Mesenchymal stem cell (in vitro differentiated cells and primary cell): ENCODE results near the gene PLA1A.

Experiments used
- DNase-seq: peaks from one replicate; pipeline ENCODE4 v3.0.0-alpha.2; 2013
- H2AFZ ChIP-seq: one replicate; pipeline ENCODE4 v1.6.1; 2013; ENCODE audit warnings: low read depth, mild to moderate bottlenecking, control low read depth, inconsistent platforms, low read length, moderate library complexity
- H2AK5ac ChIP-seq: 2 replicates; pipeline ENCODE4 v1.6.1; 2013; ENCODE audit warnings: low read length, moderate library complexity, mild to moderate bottlenecking, inconsistent platforms; ENCODE audit not compliant: severe bottlenecking
- H2BK120ac ChIP-seq: one replicate; pipeline ENCODE4 v1.6.1; 2013; ENCODE audit warnings: low read depth, mild to moderate bottlenecking, inconsistent platforms, low read length, moderate library complexity
- H2BK12ac ChIP-seq, 2 experiments: one replicate each; pipeline ENCODE4 v1.6.1; 2013; ENCODE audit warnings: inconsistent platforms in 2 of 2, low read length in 2 of 2, mild to moderate bottlenecking in 2 of 2, moderate library complexity in 2 of 2, control low read depth in 1 of 2
- H2BK15ac ChIP-seq: one replicate; pipeline ENCODE4 v1.6.1; 2013; ENCODE audit warnings: mild to moderate bottlenecking, low read depth, inconsistent platforms; ENCODE audit not compliant: poor library complexity, severe bottlenecking
- H2BK5ac ChIP-seq: 2 replicates; pipeline ENCODE4 v1.6.1; 2013; ENCODE audit warnings: low read depth, mild to moderate bottlenecking, low read length, control low read depth, inconsistent platforms; ENCODE audit not compliant: poor library complexity, severe bottlenecking
- H3K14ac ChIP-seq, 2 experiments: one replicate each; pipeline ENCODE4 v1.6.1; 2013; ENCODE audit warnings: inconsistent platforms in 2 of 2, low read length in 2 of 2, control low read depth in 1 of 2, mild to moderate bottlenecking in 1 of 2, moderate library complexity in 1 of 2
- H3K18ac ChIP-seq, 2 experiments: one replicate each; pipeline ENCODE4 v1.6.1; 2013; ENCODE audit warnings: inconsistent platforms in 2 of 2, low read length in 2 of 2, control low read depth in 1 of 2, low read depth in 1 of 2, mild to moderate bottlenecking in 1 of 2
- H3K23ac ChIP-seq, 2 experiments: one replicate each; pipeline ENCODE4 v1.6.1; 2013; ENCODE audit warnings: inconsistent platforms in 2 of 2, low read length in 2 of 2, mild to moderate bottlenecking in 2 of 2, moderate library complexity in 2 of 2, control low read depth in 1 of 2
- H3K27ac ChIP-seq: 2 replicates; pipeline ENCODE4 v1.5.1; 2013; ENCODE audit warnings: mild to moderate bottlenecking, moderate library complexity, low read length, control low read depth, inconsistent platforms; ENCODE audit not compliant: poor library complexity, severe bottlenecking
- H3K27me3 ChIP-seq, 2 experiments: 2 replicates each; pipeline versions ENCODE4 v1.6.1 to v1.7.0; 2013; ENCODE audit warnings: low read length in 2 of 2, mild to moderate bottlenecking in 2 of 2, moderate library complexity in 2 of 2, control low read depth in 1 of 2, inconsistent platforms in 1 of 2; ENCODE audit not compliant: control insufficient read depth in 1 of 2, insufficient read depth in 1 of 2
- H3K36me3 ChIP-seq, 2 experiments: 2 replicates each; pipeline versions ENCODE4 v1.6.1 to v1.7.0; 2013; ENCODE audit warnings: low read length in 2 of 2, control low read depth in 1 of 2, inconsistent platforms in 1 of 2, low read depth in 1 of 2, mild to moderate bottlenecking in 1 of 2; ENCODE audit not compliant: insufficient read depth in 2 of 2, control insufficient read depth in 1 of 2
- H3K4ac ChIP-seq, 2 experiments: one replicate each; pipeline ENCODE4 v1.6.1; 2013; ENCODE audit warnings: inconsistent platforms in 2 of 2, low read length in 2 of 2, mild to moderate bottlenecking in 2 of 2, moderate library complexity in 2 of 2, control low read depth in 1 of 2, low read depth in 1 of 2
- H3K4me1 ChIP-seq: 2 replicates; pipeline ENCODE4 v1.6.1; 2013; ENCODE audit warnings: low read depth, low read length, control low read depth; ENCODE audit not compliant: control insufficient read depth, insufficient read depth
- H3K4me2 ChIP-seq: 2 replicates; pipeline ENCODE4 v1.6.1; 2013; ENCODE audit warnings: low read length, mild to moderate bottlenecking, inconsistent platforms; ENCODE audit not compliant: poor library complexity, severe bottlenecking
- H3K4me3 ChIP-seq, 2 experiments: 2 replicates each; pipeline versions ENCODE4 v1.5.1 to v1.7.0; 2013; ENCODE audit warnings: low read length in 2 of 2, mild to moderate bottlenecking in 2 of 2, control low read depth in 1 of 2, low read depth in 1 of 2; ENCODE audit not compliant: insufficient read depth in 1 of 2
- H3K79me1 ChIP-seq: replicated peaks from 2 replicates; pipeline ENCODE4 v1.6.1; 2013; ENCODE audit warnings: mild to moderate bottlenecking, control low read depth, low read length, inconsistent platforms; ENCODE audit not compliant: poor library complexity, severe bottlenecking
- H3K9ac ChIP-seq: 2 replicates; pipeline ENCODE4 v1.7.0; 2013; ENCODE audit warnings: mild to moderate bottlenecking, low read length, moderate library complexity
- H3K9me3 ChIP-seq: 2 replicates; pipeline ENCODE4 v1.7.0; 2013; ENCODE audit warnings: mild to moderate bottlenecking, low read length; ENCODE audit not compliant: control insufficient read depth
- H4K8ac ChIP-seq: one replicate; pipeline ENCODE4 v1.6.1; 2013; ENCODE audit warnings: inconsistent platforms, mild to moderate bottlenecking, low read length, moderate library complexity
- H4K91ac ChIP-seq: one replicate; pipeline ENCODE4 v1.6.1; 2013; ENCODE audit warnings: mild to moderate bottlenecking, low read length, inconsistent platforms
- WGBS: methylation state at CpG from one replicate; pipeline ENCODE4 v1.1.7; 2013; ENCODE audit warnings: mixed read lengths; 5-methylcytosine and 5-hydroxymethylcytosine counted together

PLA1A gene

DNA sequence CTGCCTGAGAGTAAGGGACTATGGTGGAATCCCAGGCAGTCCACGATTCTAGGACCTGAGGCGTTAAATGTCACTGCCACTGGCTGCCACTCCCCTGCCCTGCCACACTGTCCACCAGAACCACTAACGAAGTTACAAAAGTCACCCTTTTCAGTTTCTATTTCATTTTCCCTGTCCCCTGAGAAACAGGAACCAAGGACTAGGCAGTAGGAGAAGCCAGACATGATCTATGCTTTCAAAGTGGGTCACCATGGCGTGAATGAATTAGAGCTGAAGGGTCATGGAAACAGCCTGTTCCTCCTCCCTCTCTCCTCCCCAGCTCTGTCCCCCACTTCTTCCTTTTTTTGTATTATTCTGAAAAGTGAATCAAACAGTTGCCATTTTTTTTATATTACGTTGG, 27.5 kb upstream of the PLA1A start:
- Histone ChIP-seq H3K79me1 (no peaks in the 10 kb centered on the region), H3K4me1 (no peaks in the 10 kb centered on the region), H3K4me3 (no peak overlapping the region), H4K8ac (no peak overlapping the region), H3K14ac (no peak overlapping the region), H3K9me3 (no peaks in the 10 kb centered on the region), H4K91ac (no peak overlapping the region), H3K4me2 (no peak overlapping the region), H2BK5ac (no peak overlapping the region), H3K23ac (no peak overlapping the region), H2BK120ac (no peak overlapping the region), H3K36me3 (no peaks in the 10 kb centered on the region), H2BK15ac (no peak overlapping the region), H2AK5ac (no peak overlapping the region), H3K9ac (no peak overlapping the region), H3K27ac (no peak overlapping the region), H2BK12ac (no peak overlapping the region), H3K18ac (no peak overlapping the region), H2AFZ (no peak overlapping the region), H3K27me3 (peaks cover 0 to 3% of the 10 kb centered on the region in 2 experiments), H3K4ac (no peak overlapping the region)
- WGBS: 79% methylated on average over 4 of the region's 5 CpGs
- no peak for DNase-seq

DNA sequence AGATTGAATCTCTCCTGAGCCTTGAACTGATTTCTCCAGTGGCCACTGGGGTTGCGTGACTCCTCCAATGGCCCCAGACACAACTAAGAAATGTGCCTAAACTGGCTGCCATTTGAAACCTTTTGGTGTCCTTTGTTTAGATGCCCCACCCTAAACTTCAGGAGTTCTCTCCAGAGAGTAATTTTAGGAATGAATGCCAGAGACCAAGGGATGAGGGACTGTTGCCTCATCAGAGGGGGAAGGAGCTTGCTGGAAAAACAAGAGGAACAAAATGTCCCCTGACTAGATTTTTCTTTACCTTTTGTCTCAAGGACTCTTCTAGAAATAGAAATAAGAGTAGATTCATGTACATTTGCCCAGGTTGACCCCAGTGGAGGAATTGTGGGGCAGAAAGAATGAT, 26.5 kb upstream of the PLA1A start:
- H2AFZ ChIP-seq: no peak overlapping the region
- H2BK12ac ChIP-seq: no peak overlapping the region
- no peak overlapping the region for H2AK5ac ChIP-seq
- H3K18ac ChIP-seq: no peak overlapping the region
- no peak overlapping the region for H4K91ac ChIP-seq
- DNase-seq: no peak
- no peak overlapping the region for H3K4me2 ChIP-seq
- no peaks in the 10 kb centered on the region for H3K4me1 ChIP-seq
- 100% methylated on average over 1 of the region's 1 CpG for WGBS
- no peak overlapping the region for H3K14ac ChIP-seq
- no peak overlapping the region for H3K23ac ChIP-seq
- H3K4ac ChIP-seq: no peak overlapping the region
- no peaks in the 10 kb centered on the region for H3K36me3 ChIP-seq
- H2BK120ac ChIP-seq: no peak overlapping the region
- H3K9ac ChIP-seq: no peak overlapping the region
- no peak overlapping the region for H3K27ac ChIP-seq
- H3K27me3 ChIP-seq: peaks cover 0 to 3% of the 10 kb centered on the region in 2 experiments
- no peak overlapping the region for H4K8ac ChIP-seq
- H3K79me1 ChIP-seq: no peaks in the 10 kb centered on the region
- no peaks in the 10 kb centered on the region for H3K9me3 ChIP-seq
- H2BK5ac ChIP-seq: no peak overlapping the region
- no peak overlapping the region for H2BK15ac ChIP-seq
- no peak overlapping the region for H3K4me3 ChIP-seq

DNA sequence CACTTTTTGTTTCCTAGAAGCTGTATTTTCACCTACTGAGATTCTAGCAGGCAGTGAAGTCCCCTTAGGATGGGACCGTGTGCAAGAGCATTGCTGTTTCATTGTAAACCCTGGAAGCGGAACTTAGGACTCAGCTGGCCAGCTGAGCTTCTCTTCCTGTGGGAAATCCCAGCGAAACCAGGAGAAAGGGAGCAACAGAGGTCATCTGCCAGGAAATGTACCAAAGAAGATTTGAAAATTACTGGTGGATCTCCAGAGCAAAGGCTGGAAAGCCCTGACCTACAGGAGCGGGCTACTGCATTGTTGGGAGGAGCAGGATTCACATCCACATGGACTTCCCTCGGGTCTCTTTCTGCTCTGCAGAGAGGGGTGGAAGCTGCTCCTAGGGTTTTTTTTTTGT, 26.0 kb upstream of the PLA1A start:
- Histone ChIP-seq H4K8ac (no peak overlapping the region), H3K36me3 (no peaks in the 10 kb centered on the region), H3K4me1 (no peaks in the 10 kb centered on the region), H2AFZ (no peak overlapping the region), H3K9me3 (no peaks in the 10 kb centered on the region), H3K4me2 (no peak overlapping the region), H3K14ac (no peak overlapping the region), H3K27ac (no peak overlapping the region), H4K91ac (no peak overlapping the region), H3K4me3 (no peak overlapping the region), H3K27me3 (peaks cover 0 to 3% of the 10 kb centered on the region in 2 experiments), H2BK120ac (no peak overlapping the region), H2BK12ac (no peak overlapping the region), H3K18ac (no peak overlapping the region), H2BK15ac (no peak overlapping the region), H3K23ac (no peak overlapping the region), H3K9ac (no peak overlapping the region), H3K79me1 (no peaks in the 10 kb centered on the region), H2BK5ac (no peak overlapping the region), H2AK5ac (no peak overlapping the region), H3K4ac (no peak overlapping the region)
- no peak for DNase-seq
- WGBS: 55% methylated on average over 5 of the region's 5 CpGs

DNA sequence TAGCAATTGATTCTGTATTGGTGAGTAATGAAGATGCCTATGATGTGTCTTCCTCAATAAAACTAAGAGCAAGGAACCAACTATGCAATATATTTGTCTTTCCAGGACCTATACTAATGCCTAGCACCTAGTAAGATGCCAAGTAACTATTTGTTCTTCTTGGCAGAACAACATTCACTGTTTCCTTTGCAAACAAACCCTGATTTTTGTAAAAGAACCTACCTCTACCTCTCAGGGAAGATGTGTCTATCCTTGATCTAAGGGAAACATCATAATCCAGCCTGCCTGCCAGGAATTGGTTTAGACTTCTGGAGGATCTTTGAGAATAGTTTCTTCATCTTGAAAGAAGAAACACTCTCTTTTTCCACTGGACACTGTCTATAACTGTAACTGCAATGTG, 22.2 kb upstream of the PLA1A start:
- Histone ChIP-seq H3K36me3 (no peaks in the 10 kb centered on the region), H2BK15ac (no peak overlapping the region), H2BK120ac (no peak overlapping the region), H2BK5ac (no peak overlapping the region), H3K18ac (no peak overlapping the region), H2AK5ac (no peak overlapping the region), H3K79me1 (no peaks in the 10 kb centered on the region), H3K4me1 (peaks cover 2% of the 10 kb centered on the region), H4K91ac (no peak overlapping the region), H3K27me3 (no peaks in the 10 kb centered on the region), H3K9ac (no peak overlapping the region), H3K9me3 (no peaks in the 10 kb centered on the region), H3K4me3 (no peak overlapping the region), H3K4me2 (no peak overlapping the region), H2AFZ (no peak overlapping the region), H3K27ac (no peak overlapping the region), H3K4ac (no peak overlapping the region), H3K14ac (no peak overlapping the region), H2BK12ac (no peak overlapping the region), H3K23ac (no peak overlapping the region), H4K8ac (no peak overlapping the region)
- no peak for DNase-seq
